ENCODE measurements around the gene VAV1.
A peak's percentile ranks its signal among the peaks of the same experiment; 100 is the strongest.
"Not testable (repeated sequence)": the region's sequence is repeated elsewhere in the genome, so short reads cannot be mapped to it uniquely, and the experiment has no call there.

Gene VAV1

DNA sequence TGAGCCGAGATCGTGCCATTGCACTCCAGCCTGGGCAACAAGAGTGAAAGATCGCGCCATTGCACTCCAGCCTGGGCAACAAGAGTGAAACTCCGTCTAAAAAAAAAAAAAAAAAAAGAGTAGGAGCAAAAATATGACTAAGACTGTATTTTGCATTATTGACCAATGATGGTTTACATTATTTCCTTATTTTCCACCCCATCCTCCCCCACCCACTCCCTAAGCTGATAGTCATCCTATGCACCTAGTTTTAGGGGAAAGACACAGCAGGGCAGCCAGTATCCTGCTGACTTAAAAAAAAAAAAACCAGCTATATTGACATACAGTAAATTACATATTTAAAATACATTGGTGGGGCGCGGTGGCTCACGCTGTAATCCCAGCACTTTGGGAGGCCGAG lies 25.1 kb downstream of the VAV1 start:
- no peak for DNase-seq (ENCODE audit: low read depth in 1 of 2, low spot score in 1 of 2)
- no peak overlapping the region for H3K4me3 ChIP-seq (replicated peaks; ENCODE audit: insufficient read depth, low read length)
- no peaks in the 10 kb centered on the region for H3K27me3 ChIP-seq (ENCODE audit: insufficient read depth, poor library complexity, severe bottlenecking)
- TF ChIP-seq SPI1 (IDR thresholded peaks at IDR 0.05; ENCODE audit: borderline replicate concordance, low read depth) (no peak), GABPA (IDR thresholded peaks at IDR 0.05; ENCODE audit: low read depth) (no peak), POLR2AphosphoS5 (IDR thresholded peaks at IDR 0.05; ENCODE audit: low read depth) (no peak)
- TF ChIP-seq, protein P1, sequence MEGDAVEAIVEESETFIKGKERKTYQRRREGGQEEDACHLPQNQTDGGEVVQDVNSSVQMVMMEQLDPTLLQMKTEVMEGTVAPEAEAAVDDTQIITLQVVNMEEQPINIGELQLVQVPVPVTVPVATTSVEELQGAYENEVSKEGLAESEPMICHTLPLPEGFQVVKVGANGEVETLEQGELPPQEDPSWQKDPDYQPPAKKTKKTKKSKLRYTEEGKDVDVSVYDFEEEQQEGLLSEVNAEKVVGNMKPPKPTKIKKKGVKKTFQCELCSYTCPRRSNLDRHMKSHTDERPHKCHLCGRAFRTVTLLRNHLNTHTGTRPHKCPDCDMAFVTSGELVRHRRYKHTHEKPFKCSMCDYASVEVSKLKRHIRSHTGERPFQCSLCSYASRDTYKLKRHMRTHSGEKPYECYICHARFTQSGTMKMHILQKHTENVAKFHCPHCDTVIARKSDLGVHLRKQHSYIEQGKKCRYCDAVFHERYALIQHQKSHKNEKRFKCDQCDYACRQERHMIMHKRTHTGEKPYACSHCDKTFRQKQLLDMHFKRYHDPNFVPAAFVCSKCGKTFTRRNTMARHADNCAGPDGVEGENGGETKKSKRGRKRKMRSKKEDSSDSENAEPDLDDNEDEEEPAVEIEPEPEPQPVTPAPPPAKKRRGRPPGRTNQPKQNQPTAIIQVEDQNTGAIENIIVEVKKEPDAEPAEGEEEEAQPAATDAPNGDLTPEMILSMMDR (IDR thresholded peaks at IDR 0.05; ENCODE audit: insufficient read depth, low read length), result no peak
- TF ChIP-seq, protein P2, sequence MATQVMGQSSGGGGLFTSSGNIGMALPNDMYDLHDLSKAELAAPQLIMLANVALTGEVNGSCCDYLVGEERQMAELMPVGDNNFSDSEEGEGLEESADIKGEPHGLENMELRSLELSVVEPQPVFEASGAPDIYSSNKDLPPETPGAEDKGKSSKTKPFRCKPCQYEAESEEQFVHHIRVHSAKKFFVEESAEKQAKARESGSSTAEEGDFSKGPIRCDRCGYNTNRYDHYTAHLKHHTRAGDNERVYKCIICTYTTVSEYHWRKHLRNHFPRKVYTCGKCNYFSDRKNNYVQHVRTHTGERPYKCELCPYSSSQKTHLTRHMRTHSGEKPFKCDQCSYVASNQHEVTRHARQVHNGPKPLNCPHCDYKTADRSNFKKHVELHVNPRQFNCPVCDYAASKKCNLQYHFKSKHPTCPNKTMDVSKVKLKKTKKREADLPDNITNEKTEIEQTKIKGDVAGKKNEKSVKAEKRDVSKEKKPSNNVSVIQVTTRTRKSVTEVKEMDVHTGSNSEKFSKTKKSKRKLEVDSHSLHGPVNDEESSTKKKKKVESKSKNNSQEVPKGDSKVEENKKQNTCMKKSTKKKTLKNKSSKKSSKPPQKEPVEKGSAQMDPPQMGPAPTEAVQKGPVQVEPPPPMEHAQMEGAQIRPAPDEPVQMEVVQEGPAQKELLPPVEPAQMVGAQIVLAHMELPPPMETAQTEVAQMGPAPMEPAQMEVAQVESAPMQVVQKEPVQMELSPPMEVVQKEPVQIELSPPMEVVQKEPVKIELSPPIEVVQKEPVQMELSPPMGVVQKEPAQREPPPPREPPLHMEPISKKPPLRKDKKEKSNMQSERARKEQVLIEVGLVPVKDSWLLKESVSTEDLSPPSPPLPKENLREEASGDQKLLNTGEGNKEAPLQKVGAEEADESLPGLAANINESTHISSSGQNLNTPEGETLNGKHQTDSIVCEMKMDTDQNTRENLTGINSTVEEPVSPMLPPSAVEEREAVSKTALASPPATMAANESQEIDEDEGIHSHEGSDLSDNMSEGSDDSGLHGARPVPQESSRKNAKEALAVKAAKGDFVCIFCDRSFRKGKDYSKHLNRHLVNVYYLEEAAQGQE (IDR thresholded peaks at IDR 0.05; ENCODE audit: insufficient replicate concordance, low read depth), result no peak
- H3K27ac ChIP-seq (replicated peaks), result no peak overlapping the region

DNA sequence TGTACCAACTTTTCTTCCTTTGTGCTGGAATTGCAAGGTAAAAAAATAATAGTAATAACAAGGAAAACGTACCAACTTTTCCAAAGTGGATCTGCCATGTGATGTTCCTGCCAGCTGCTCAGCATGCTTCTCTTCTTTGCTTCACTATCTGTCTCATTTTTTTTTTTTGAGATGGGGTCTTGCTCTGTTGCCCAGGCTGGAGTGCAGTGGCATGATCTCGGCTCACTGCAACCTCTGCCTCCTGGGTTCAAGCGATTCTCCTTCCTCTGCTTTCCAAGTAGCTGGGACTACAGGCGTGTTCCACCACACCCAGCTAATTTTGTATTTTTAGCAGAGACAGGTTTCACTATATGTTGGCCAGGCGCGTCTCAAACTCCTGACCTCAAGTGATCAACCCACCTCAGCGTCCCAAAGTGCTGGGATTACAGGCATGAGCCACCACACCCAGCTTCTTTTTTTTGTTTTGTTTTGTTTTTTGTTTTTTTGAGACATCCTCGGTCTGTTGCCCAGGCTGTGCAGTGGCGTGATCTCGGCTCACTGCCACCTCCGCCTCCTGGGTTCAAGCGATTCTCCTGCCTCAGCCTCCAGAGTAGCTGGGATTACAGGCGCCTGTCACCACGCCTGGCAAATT lies 27.8 kb downstream of the VAV1 start:
- not testable (repeated sequence) for DNase-seq (ENCODE audit: low read depth in 1 of 2, low spot score in 1 of 2); H3K27me3 ChIP-seq (ENCODE audit: insufficient read depth, poor library complexity, severe bottlenecking); H3K4me3 ChIP-seq (replicated peaks; ENCODE audit: insufficient read depth, low read length)
- peak overlapping the region; percentile 83 for H3K27ac ChIP-seq (replicated peaks)

DNA sequence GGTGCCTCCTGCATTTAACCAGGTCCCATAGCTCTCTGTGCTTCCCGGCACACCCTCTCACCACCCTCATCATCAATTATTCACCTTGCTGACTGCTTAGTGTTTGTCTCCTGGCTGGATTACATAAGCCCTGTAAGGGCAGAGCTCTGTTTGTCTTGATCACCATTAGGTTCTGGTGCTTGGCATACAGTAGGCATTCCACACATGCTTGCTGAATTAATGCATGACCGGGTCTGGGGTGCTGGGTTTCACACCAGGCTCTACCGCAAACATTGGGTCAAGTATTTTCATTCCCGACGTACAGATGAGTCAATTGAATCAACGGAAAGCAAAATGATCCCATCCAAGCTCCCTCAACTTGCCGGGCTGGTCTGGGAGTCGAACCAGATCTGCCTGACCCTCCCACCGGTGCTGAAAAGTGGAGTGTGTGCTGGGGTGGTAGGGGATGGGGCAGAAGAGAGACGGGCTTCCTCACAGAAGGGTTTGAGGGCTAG lies 28.5 kb downstream of the VAV1 start:
- Histone ChIP-seq H3K27me3 (ENCODE audit: insufficient read depth, poor library complexity, severe bottlenecking) (no peaks in the 10 kb centered on the region), H3K27ac (replicated peaks) (peak overlapping the region; percentile 83), H3K4me3 (replicated peaks; ENCODE audit: insufficient read depth, low read length) (peak overlapping the region; percentile 25)
- DNase-seq (ENCODE audit: low read depth in 1 of 2, low spot score in 1 of 2), result no peak
- TF ChIP-seq, protein P2 (IDR thresholded peaks at IDR 0.05; ENCODE audit: insufficient replicate concordance, low read depth), result no peak
- no peak for TF ChIP-seq GABPA (IDR thresholded peaks at IDR 0.05; ENCODE audit: low read depth)

DNA sequence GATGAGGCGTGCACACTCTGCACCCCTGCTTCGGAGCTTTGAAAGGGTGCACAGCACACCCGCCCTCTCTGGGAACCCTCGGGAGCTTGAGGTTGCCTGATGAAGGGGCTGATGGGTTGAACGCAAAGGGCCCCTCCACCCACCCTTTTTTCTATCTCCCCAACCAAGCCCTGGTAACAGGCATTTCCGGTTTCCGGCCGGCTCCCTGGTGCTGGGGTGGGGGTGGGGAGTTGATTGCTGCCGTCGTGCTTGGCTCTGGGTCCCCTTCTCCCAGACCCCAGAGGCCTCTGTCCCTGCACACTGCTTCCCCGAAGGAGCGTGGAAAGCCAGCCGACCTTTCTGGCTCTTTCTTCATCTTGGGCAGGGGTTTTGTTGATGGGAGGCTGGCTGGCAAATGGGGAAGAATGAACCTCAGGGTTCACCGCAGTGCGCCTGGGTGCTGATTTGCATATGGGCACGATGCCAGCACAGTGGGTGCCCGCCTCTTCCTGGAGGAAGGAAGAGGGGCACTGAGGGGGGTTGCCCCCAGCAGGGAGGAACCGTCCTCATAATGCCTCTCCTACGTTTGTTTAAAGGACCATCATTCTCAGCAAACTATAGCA lies 29.1 kb downstream of the VAV1 start:
- Histone ChIP-seq H3K4me3 (replicated peaks; ENCODE audit: insufficient read depth, low read length) (peak overlapping the region; percentile 25), H3K27ac (replicated peaks) (peak overlapping the region; percentile 83), H3K27me3 (ENCODE audit: insufficient read depth, poor library complexity, severe bottlenecking) (no peaks in the 10 kb centered on the region)
- TF ChIP-seq, protein P2 (IDR thresholded peaks at IDR 0.05; ENCODE audit: insufficient replicate concordance, low read depth), result no peak
- TF ChIP-seq SPI1 (IDR thresholded peaks at IDR 0.05; ENCODE audit: borderline replicate concordance, low read depth) (no peak), GABPA (IDR thresholded peaks at IDR 0.05; ENCODE audit: low read depth) (peak; percentile 72), POLR2AphosphoS5 (IDR thresholded peaks at IDR 0.05; ENCODE audit: low read depth) (peak; percentile 75)
- peak; percentile 94 to 97 for DNase-seq (ENCODE audit: low read depth in 1 of 2, low spot score in 1 of 2)

Data from HL-60 (cell line).